ENCODE measurements around the gene CBX4. TPM values are rescaled to one million over a fixed set of nuclear protein-coding genes. Genes with fewer than 3 reads are reported as not detected.

The CBX4 gene
- total RNA-seq, 1 donor from 2014 or later = 20.6 TPM

DNA sequence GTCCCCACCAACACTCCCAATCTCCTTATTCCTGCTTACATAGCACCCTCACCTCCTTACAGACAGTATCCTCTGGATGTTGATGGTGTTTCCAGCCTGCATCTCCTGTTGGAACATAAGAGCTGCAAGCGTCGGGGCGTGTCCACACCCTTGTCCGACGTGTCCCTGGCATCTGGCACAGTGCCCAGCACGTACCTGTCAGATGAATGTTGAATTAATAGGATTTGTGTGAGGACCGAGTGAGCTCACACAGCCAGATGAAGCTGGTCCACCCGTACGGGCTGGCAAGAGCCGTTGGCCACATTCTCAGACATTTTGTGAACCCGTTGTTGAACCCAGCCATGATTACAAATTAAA, 12.2 kb upstream of the CBX4 start:
- Histone ChIP-seq H3K27me3 (ENCODE audit: low read depth) (no peaks in the 10 kb centered on the region), H3K27ac (no peak overlapping the region), H3K4me3 (no peak overlapping the region), H3K36me3 (no peaks in the 10 kb centered on the region), H3K9me3 (no peaks in the 10 kb centered on the region), H3K4me1 (peaks cover 10% of the 10 kb centered on the region)
- DNase-seq (peak; percentile 73), ATAC-seq (peak; percentile 21 to 28)
- intact Hi-C loops (cut with DNase I) = no loop called here
- TF ChIP-seq, protein P1, sequence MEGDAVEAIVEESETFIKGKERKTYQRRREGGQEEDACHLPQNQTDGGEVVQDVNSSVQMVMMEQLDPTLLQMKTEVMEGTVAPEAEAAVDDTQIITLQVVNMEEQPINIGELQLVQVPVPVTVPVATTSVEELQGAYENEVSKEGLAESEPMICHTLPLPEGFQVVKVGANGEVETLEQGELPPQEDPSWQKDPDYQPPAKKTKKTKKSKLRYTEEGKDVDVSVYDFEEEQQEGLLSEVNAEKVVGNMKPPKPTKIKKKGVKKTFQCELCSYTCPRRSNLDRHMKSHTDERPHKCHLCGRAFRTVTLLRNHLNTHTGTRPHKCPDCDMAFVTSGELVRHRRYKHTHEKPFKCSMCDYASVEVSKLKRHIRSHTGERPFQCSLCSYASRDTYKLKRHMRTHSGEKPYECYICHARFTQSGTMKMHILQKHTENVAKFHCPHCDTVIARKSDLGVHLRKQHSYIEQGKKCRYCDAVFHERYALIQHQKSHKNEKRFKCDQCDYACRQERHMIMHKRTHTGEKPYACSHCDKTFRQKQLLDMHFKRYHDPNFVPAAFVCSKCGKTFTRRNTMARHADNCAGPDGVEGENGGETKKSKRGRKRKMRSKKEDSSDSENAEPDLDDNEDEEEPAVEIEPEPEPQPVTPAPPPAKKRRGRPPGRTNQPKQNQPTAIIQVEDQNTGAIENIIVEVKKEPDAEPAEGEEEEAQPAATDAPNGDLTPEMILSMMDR (IDR thresholded peaks at IDR 0.05) = no peak

DNA sequence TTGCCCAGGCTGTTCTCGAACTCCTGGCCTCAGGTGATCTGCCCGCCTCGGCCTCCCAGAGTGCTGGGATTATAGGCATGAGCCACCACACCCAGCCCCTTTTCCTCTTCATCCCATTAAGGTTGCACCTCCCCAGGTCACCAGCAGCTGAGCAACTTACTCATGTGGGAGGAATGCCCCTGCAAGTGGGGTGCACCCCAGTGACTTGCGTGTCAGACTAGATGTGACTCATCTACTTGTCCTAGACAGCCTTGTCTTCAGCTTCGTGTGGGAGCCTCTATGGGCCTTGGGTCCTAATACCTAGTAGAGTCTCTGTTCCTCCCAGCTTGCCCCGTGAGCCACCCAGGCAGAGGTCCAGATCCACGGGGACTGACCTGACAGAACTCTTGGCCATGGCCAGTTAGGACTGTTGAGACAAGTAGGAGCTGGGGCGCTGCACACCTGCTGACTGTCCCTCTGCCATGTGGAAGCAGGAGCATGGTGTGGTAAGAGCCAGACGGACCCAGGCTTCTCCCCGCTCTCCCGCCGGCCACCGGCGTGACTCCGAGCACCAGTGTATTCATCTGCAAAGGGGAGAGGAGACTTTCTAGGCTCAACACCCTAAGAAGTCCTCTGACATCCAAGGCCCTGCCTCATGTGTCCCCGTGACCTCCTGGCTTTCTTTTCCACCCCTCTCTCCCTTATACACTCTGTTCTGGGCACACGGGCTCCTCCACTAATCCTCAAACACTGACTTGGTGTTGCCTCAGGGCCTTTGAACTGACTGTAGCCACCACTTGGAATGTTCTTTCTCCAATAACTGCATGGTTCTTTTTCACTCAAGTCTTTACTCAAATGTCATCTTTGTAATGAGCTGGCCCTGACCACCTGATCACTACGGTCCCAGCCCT, 11.6 kb upstream of the CBX4 start:
- no peaks in the 10 kb centered on the region for H3K36me3 ChIP-seq

DNA sequence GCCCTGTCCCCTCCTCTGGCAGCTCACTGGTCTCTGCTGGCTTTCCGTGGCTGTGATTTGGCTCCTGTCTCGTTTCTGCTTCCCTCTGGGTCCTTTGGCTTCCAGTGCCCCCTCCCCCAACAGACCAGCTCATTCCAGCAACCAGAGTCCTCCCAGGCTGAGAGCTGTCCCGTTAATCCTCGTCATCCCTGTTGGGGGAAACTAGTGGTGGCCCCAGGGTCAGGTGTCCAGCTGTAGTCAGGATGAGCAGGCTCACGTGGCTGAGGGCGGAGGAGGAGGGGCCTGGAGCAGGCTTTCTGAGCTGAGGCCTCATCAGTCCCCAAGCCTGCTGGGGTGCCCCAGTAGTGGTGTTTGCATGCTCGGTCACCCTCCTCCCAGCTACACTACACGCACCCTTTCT, 10.7 kb upstream of the CBX4 start:
- intact Hi-C loops (cut with DNase I) = no loop called here
- Histone ChIP-seq H3K4me3 (no peak overlapping the region), H3K9me3 (no peaks in the 10 kb centered on the region), H3K36me3 (no peaks in the 10 kb centered on the region), H3K27ac (no peak overlapping the region), H3K27me3 (ENCODE audit: low read depth) (no peaks in the 10 kb centered on the region), H3K4me1 (peaks cover 18% of the 10 kb centered on the region)
- DNase-seq (no peak), ATAC-seq (no peak)
- TF ChIP-seq, protein P1 (IDR thresholded peaks at IDR 0.05) = no peak

More for the DNA sequence above, 11.6 kb upstream of the CBX4 start:
- TF ChIP-seq, protein P1 (IDR thresholded peaks at IDR 0.05) = no peak
- H3K27ac ChIP-seq = no peak overlapping the region
- peaks cover 10% of the 10 kb centered on the region for H3K4me1 ChIP-seq
- DNase-seq = no peak
- no peaks in the 10 kb centered on the region for H3K27me3 ChIP-seq (ENCODE audit: low read depth)
- intact Hi-C loops (cut with DNase I) = no loop called here
- no peak for ATAC-seq
- H3K4me3 ChIP-seq = no peak overlapping the region
- H3K9me3 ChIP-seq = no peaks in the 10 kb centered on the region

DNA sequence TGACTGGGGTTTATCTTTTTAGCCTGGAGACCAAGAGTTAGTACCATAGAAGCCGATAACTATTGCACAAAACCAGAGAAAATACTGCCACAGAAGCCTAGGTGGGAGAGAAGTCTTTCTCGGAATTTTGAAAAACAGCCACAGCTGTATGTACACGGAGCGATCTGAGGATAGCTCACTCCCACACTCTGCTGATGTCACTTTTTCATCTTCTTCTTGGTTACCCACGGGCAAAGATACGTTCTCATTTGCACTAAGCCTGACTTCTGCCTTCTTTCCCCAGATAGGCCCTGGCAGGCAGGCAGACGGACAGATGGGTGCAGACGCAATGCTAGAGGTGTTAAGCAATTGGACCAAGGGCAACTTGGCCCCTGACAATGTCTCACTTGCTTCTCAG, 9.1 kb upstream of the CBX4 start:
- ATAC-seq (no peak), DNase-seq (no peak)
- H3K4me3 ChIP-seq = no peak overlapping the region
- intact Hi-C loops (cut with DNase I) = no loop called here
- H3K36me3 ChIP-seq = no peaks in the 10 kb centered on the region
- TF ChIP-seq, protein P1 (IDR thresholded peaks at IDR 0.05) = no peak
- H3K27me3 ChIP-seq (ENCODE audit: low read depth) = peaks cover 2% of the 10 kb centered on the region
- H3K9me3 ChIP-seq = no peaks in the 10 kb centered on the region
- H3K27ac ChIP-seq = no peak overlapping the region
- H3K4me1 ChIP-seq = peaks cover 34% of the 10 kb centered on the region

DNA sequence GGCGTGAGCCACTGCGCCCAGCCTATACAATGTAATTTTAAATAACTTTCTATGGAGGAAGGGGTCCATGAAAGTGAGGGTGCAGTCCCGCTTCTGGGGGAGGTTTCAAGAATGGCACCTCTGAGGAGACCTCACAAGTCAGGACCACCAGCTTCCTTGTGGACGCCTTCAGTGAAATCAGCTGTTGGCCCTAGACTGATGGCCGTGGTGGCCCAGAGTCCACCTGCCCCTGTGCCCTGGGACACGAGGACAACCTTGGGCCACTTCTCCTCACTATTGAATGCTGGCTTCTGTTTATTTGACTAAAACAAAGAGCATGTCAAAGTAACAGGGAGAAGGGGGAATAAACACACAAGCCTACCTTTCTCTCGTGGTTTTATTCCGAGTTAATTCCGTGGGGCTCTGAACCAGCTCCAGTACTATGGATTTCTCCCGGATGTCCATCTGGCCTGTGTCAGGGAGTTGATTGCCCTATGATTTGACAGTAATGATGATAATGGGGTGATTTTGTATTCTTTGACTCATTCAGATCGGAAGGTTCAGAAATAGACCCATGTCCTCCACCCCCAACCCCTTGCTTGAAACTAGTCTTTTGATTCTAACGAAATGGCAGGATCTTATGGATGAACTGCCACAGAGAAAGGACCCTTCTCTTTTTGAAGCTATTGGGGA, 8.6 kb upstream of the CBX4 start:
- intact Hi-C loops (cut with DNase I) = no loop called here
- DNase-seq (no peak), ATAC-seq (no peak)
- Histone ChIP-seq H3K27ac (no peak overlapping the region), H3K4me1 (peaks cover 35% of the 10 kb centered on the region), H3K36me3 (no peaks in the 10 kb centered on the region), H3K9me3 (no peaks in the 10 kb centered on the region), H3K4me3 (no peak overlapping the region), H3K27me3 (ENCODE audit: low read depth) (peaks cover 7% of the 10 kb centered on the region)
- TF ChIP-seq, protein P1 (IDR thresholded peaks at IDR 0.05) = no peak
